ENCODE data around the gene EXOC2.

EXOC2 gene

GRCh38 chr6:572596-573265 lies 120.2 kb downstream of the EXOC2 start:
- TF ChIP-seq FOXP2 (optimal IDR thresholded peaks at IDR 0.05; ENCODE audit: borderline replicate concordance, extremely low read depth, extremely low read length, insufficient read depth) (no peak), REST (IDR thresholded peaks at IDR 0.05; ENCODE audit: insufficient read depth in 1 of 2, low read depth in 2 of 2, low read length in 2 of 2) (no peak), SIN3A (IDR thresholded peaks at IDR 0.05; ENCODE audit: borderline replicate concordance, insufficient read depth, low read length) (no peak), TAF1 (IDR thresholded peaks at IDR 0.05; ENCODE audit: borderline replicate concordance, insufficient read depth, low read length) (no peak), POLR2AphosphoS5 (IDR thresholded peaks at IDR 0.05; ENCODE audit: low read depth, low read length) (no peak)

GRCh38 chr6:571892-572291 lies 121.0 kb downstream of the EXOC2 start:
- TF ChIP-seq REST (IDR thresholded peaks at IDR 0.05; ENCODE audit: insufficient read depth in 1 of 2, low read depth in 2 of 2, low read length in 2 of 2) (no peak), POLR2AphosphoS5 (IDR thresholded peaks at IDR 0.05; ENCODE audit: low read depth, low read length) (no peak), SIN3A (IDR thresholded peaks at IDR 0.05; ENCODE audit: borderline replicate concordance, insufficient read depth, low read length) (no peak), FOXP2 (optimal IDR thresholded peaks at IDR 0.05; ENCODE audit: borderline replicate concordance, extremely low read depth, extremely low read length, insufficient read depth) (no peak), TAF1 (IDR thresholded peaks at IDR 0.05; ENCODE audit: borderline replicate concordance, insufficient read depth, low read length) (no peak)

GRCh38 chr6:570825-571224 lies 122.1 kb downstream of the EXOC2 start:
- no peak for TF ChIP-seq POLR2AphosphoS5 (IDR thresholded peaks at IDR 0.05; ENCODE audit: low read depth, low read length)

GRCh38 chr6:568954-569523 lies 123.9 kb downstream of the EXOC2 start:
- TF ChIP-seq TAF1 (IDR thresholded peaks at IDR 0.05; ENCODE audit: borderline replicate concordance, insufficient read depth, low read length) (no peak), REST (IDR thresholded peaks at IDR 0.05; ENCODE audit: insufficient read depth in 1 of 2, low read depth in 2 of 2, low read length in 2 of 2) (no peak), SIN3A (IDR thresholded peaks at IDR 0.05; ENCODE audit: borderline replicate concordance, insufficient read depth, low read length) (no peak)

GRCh38 chr6:568085-568484 lies 124.9 kb downstream of the EXOC2 start:
- TF ChIP-seq POLR2AphosphoS5 (IDR thresholded peaks at IDR 0.05; ENCODE audit: low read depth, low read length) (no peak), TAF1 (IDR thresholded peaks at IDR 0.05; ENCODE audit: borderline replicate concordance, insufficient read depth, low read length) (no peak), REST (IDR thresholded peaks at IDR 0.05; ENCODE audit: insufficient read depth in 1 of 2, low read depth in 2 of 2, low read length in 2 of 2) (no peak), SIN3A (IDR thresholded peaks at IDR 0.05; ENCODE audit: borderline replicate concordance, insufficient read depth, low read length) (no peak), FOXP2 (optimal IDR thresholded peaks at IDR 0.05; ENCODE audit: borderline replicate concordance, extremely low read depth, extremely low read length, insufficient read depth) (no peak)
